HG03571 (cell line): ENCODE results near the gene SPTB.
A peak's percentile ranks its signal among the peaks of the same experiment; 100 is the strongest.
"Not testable (repeated sequence)": the region's sequence is repeated elsewhere in the genome, so short reads cannot be mapped to it uniquely, and the experiment has no call there.

Experiments used
- ATAC-seq: cut with Tn5 transposase; IDR thresholded peaks from one replicate; pipeline ENCODE4 v1.9.1; 2021; ENCODE audit not compliant: unreplicated experiment

SPTB gene

GRCh38 chr14:64879635-64880220 is at the start of gene SPTB:
Gene SPTB, minus strand, starts transcription at chr14:64879907. Its CDS starts 56,813 bp downstream, at chr14:64823094.
- no peak for ATAC-seq

GRCh38 chr14:64929014-64929359 is 49.3 kb upstream of the SPTB start:
- no peak for ATAC-seq

- peak; percentile 56 for ATAC-seq
Measured at GRCh38 chr14:64928239-64929013, 48.7 kb upstream of the SPTB start.

- no peak for ATAC-seq
Measured at GRCh38 chr14:64927031-64927430, 47.3 kb upstream of the SPTB start.

GRCh38 chr14:64926398-64926995 is 46.8 kb upstream of the SPTB start:
- no peak for ATAC-seq

- no peak for ATAC-seq
Measured at GRCh38 chr14:64923015-64923414, 43.3 kb upstream of the SPTB start.

- ATAC-seq = no peak
Measured at GRCh38 chr14:64920465-64920864, 40.8 kb upstream of the SPTB start.

- no peak for ATAC-seq
Measured at GRCh38 chr14:64919618-64920017, 39.9 kb upstream of the SPTB start.

GRCh38 chr14:64919215-64919614 is 39.5 kb upstream of the SPTB start:
- ATAC-seq = no peak

- no peak for ATAC-seq
Measured at GRCh38 chr14:64918216-64918615, 38.5 kb upstream of the SPTB start.

GRCh38 chr14:64915797-64916196 is 36.1 kb upstream of the SPTB start:
- no peak for ATAC-seq

GRCh38 chr14:64915029-64915424 is 35.3 kb upstream of the SPTB start:
- no peak for ATAC-seq

GRCh38 chr14:64914237-64915028 is 34.7 kb upstream of the SPTB start, which contains the start of gene CHURC1:
Gene CHURC1, plus strand, starts transcription at chr14:64914455. Its CDS starts 41 bp downstream, at chr14:64914496.
- ATAC-seq = peak; percentile 93

GRCh38 chr14:64913477-64913876 is 33.8 kb upstream of the SPTB start:
- not testable (repeated sequence) for ATAC-seq

- no peak for ATAC-seq
Measured at GRCh38 chr14:64912261-64912660, 32.6 kb upstream of the SPTB start.

GRCh38 chr14:64910847-64911495 is 31.3 kb upstream of the SPTB start:
- no peak for ATAC-seq

GRCh38 chr14:64906022-64906421 is 26.3 kb upstream of the SPTB start:
- no peak for ATAC-seq

- no peak for ATAC-seq
Measured at GRCh38 chr14:64899958-64900357, 20.3 kb upstream of the SPTB start.

GRCh38 chr14:64891839-64892375 is 12.2 kb upstream of the SPTB start:
- ATAC-seq = no peak

- no peak for ATAC-seq
Measured at GRCh38 chr14:64891173-64891838, 11.6 kb upstream of the SPTB start.
